NCI-H2081 treated with DMSO at 0.1 percent for 48 hours (cell line): ENCODE results near the gene PRKAG2.
A peak's percentile ranks its signal among the peaks of the same experiment; 100 is the strongest.
"Not testable (repeated sequence)": the region's sequence is repeated elsewhere in the genome, so short reads cannot be mapped to it uniquely, and the experiment has no call there.

ENCODE experiments used
- DNase-seq: peaks from one replicate; lab custom pipeline; 2025; lab: John Stamatoyannopoulos, UW

Gene PRKAG2

DNA sequence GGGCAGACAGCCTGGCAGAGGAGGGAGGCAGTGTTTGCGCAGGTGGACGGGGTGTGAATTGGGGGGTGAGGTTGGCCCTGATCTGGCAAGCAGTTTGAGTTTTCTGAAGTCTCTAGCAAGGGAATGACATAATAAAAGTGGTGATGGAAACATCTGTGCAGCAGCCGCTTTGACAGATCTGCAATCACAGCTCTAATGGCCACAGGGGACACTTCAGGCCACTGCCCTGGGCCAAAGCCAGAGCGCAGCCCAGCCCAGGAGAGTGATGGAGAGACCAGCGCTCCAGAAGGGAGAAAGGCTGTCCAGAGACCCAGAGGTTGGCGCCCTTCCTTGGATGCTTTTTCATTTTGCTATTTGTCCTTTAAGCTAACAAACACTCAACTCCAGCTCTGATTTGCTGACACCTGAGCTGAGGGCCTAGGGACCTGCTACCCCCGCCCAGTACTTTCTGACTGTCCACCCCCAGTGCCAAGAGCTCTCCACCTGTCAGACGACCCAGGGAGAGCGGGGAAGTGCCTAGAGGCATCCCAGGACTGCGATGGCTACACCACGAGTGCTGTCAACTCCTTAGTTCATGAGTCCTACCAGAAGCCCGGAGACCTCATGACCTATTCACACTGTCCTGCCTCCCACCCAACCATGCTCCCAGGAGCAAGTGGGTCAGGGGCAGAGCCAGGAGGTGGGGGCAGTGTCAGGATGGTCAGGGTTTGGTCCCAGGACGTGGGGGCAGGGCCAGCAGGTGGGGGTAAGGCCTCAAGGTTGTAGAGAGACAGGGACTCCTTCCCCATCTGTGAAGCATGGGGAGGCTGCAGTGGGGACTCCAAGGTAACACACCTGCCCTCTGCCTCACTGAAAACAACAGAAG lies 112.6 kb downstream of the PRKAG2 start:
- no peak for DNase-seq

DNA sequence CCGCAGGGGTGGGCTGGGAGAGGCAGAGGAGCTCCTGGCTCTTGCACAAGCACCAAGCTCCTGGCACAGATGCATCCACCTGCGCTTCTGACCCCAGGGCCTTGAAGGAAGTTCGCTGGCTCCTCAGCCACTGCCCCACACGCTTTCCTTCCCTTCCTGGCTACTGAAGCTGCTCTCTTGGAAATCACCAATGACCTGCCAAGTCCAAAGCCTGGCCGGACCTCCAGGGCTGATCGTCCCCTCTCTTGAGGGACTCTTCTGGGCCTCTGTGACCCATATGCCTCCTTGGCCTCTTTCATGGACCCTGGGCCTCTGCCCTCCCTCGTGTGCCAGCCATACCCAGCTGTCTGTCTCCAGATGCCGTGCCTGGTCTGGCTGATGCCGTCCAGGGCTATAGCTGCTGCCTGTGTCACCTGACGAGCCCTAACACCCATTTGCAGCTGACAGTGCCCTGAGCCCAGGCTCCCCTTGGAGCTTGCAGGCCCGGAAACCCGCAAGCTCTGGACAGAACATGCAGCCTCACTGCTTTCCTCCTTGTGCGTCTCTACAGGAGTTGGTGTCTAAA lies 113.4 kb downstream of the PRKAG2 start:
- no peak for DNase-seq

DNA sequence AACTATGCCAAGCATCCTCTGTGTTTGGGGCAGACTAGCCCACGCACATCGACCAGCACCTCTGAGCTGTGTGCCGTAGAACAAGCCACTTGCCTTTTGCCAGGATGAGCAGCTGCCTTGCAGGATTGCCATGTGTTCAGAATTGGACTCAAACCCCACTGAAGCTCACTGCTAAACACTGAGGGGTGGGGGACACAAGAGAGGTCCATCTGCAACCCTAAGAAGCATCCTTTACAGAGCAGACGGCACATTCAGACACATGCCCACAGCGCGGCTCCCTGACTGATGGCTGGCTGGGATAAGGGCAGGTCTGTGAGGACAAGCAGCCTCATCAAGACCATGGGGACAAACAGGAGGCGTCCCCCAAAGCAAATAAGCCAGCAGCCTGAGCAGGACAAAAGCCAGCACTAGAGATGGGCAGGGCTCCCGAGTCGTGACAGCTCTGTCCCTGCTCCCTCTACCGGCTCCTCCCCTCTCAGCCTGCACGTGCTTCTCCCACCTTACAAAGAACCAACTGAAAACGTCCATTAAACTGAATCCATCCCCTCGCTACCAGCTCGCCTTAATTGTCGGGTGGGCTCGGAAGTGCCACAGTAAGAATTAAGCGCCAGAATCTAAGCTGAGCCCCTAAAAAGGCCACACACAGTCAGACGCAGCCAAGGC lies 114.2 kb downstream of the PRKAG2 start:
- no peak for DNase-seq

DNA sequence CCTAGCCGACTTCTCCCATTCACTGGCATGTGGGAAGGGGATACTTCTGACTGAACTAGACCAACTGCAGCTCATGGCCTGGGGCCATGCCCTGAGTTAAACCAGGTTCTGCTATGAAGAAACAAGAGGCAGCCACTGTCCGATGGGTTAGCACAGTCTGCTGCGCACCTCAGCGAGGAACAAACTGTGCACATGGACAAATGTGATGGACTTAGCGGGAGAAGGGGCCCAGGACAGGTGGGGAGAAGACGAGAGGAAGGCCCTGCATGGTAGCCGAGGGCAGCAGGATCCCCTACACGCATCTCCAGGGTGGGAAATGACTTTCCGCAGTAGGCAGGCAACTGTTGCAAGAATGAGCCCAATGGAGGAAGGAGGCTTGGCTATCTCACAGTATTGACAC lies 115.0 kb downstream of the PRKAG2 start:
- no peak for DNase-seq

DNA sequence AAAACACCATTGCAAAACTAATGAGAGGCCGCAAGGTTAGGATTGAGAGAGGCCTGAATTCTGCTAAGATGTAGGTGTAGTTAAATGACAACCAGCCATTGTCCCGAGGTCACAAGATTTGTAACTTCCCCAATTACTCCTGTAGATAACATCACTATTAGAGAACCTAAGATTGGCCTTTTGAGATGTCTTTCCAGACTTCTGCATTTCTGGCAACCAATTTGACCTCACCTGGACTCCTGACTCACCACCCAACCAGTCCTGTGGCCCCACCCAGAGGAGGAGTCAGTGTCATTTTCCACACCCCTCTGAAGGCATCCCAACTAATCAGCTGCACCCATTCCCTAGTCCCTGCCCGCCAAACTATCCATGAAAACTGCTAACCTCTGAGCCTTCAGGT lies 115.7 kb downstream of the PRKAG2 start:
- no peak for DNase-seq

DNA sequence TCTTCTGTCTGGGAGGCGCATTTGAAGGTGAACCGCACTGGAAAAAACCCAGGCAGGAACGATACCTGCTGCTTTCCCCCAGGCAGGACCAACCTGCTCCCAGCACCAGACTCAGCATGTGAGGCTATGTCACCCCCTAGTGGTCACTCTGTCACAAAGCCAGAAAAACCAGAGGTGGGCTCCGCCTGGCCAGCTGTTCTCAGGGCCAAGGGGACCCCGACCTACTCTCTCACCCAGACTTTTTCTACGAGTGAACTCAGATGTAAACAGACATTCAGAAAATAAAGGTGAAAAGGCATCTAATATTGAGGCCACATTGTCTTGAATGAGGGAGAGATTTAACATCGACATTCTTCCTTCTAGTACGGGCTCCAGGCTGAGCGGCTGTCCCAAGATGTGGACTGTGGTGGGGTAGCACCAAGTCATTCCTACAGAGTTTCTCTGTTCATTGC lies 117.3 kb downstream of the PRKAG2 start:
- peak; percentile 47 for DNase-seq

DNA sequence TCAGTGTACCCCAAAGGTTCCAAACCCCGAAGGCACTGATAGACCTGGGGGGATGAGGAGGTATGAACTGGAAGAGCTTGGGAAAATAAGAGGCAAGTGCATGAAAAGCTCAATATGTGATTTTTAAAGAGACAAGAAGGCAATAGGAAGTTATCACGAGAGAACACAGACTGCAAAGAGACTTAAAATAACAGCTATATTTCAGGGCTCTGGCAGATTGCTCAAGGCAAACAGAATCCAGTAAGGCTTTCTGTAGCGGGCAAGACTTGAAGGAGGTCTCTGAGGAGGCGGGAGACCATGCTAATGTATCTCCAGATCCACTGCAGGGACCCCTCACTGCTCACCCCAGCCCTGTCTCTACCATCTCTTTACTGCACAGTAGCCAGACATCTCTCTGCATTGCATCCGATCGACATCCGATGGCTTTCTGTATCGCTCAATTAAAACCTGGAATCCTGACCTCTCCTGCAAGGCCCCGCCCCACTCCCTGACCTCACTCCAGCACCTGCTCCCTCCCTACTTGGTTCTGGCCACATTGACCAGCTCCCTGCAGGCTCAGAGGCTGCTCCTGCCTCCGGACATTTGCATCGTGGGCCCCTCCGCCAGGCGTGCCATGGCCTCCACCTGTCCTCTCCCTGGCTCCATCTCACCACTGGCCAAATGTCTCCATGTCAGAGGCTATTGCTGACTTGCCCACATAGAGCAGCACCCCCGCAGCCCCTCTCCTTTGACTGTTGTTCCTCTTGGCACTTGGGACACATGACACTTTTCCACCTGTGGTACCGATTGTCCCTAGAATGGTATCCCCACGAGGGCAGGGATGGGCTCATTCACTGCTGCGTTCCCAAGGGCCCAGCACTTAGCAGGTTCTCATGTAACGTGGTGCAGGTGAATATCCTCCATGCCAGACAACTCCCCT lies 118.0 kb downstream of the PRKAG2 start:
- no peak for DNase-seq

DNA sequence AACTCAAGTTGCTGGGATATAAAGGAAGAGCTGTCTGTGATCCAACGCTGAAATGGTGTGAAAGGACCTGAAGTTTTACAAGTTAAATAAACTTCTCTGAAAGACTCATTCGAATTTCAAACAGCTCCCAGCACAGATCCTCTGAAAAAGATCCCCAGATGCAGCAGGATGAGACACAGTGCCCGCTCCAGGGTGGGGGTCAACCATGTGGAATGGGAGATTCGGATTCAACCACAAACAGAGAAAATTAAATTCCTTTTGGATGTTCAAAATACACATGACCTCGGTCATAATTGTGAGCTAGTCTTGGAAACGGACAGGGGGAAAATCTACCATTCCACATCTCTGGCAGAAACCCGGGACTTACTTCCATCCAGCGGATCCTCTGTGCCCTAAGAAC lies 119.6 kb downstream of the PRKAG2 start:
- DNase-seq, result no peak

DNA sequence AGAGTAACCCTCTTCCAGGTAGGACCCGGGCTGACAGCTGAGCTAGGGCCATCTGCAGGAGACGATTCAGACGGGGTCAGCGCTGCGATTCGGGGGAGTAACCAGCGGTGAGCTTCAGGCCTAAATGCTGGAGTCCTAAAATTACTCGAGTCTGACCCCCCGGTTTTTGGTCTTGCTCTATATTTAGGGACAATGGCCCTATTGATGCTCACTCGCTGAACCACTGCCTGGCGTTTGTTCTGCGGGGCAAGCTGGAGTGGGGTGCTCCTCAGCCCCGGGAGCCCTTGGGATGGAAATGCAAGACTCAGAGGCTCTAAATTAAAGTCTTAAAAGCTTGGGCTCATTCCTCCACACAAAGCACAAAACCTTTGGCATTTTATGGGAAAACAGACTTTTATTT lies 120.0 kb downstream of the PRKAG2 start:
- no peak for DNase-seq

DNA sequence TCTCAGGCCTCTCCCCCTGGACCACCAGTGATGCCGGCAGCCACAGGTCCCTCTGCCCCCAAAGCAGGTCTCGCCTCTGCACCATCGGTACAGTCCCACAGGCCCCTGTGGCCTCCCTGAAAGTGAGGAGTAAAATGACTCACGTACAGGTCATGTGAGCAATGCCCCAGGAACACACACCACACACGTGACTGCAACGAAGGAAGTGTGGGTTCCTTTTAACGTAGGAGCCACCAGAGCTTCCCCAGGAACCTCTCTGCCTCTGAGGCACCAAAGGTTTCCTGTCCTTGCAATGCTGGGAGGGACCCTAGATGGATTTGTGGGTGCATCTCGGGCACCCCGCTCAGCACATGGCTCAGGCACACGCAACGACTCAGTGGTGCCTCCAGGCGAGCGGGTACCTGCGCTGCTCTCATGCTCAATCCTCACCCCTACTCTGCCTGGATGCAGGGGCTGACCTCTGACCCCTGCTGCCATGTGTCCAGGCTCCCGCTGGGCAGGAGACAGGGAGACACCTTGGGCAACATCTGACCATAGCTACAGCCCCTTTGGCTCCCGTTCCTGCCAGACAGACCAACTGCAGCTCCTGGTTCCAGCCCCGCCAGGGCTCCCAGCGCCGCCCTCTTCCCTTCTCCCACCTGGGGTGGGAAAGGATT lies 120.7 kb downstream of the PRKAG2 start:
- no peak for DNase-seq

DNA sequence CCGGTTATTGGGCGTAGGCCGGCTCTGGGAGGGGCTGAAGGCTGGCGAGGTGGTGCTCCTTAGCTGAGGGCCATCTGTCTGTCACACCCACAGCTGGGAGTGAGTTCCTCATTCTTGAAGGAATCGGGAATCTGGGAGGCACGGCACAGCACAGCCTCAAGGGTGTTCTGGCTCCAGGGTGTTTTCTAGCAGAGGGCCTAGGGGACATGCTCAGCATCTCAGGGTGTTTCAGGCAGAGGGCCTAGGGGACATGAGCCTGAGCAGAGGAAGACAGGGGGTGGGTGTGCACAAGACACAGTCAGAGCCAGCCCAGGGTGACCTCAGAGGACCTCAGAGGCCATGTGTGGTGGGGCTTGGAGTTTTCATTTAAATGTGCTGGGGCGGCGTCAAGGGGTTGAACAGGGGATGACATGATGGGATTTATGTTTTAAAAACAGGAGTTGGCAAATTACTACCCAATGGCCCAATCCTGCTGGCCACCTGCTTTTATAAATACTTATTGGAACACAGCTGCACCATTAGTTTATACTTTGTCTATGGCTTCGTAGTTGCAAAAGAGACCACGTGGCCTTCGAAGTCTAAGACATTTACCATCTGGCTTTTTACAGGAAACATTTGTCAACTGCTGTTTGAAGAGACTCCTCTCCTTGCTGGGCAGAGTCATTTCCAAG lies 121.6 kb downstream of the PRKAG2 start:
- DNase-seq, result no peak

DNA sequence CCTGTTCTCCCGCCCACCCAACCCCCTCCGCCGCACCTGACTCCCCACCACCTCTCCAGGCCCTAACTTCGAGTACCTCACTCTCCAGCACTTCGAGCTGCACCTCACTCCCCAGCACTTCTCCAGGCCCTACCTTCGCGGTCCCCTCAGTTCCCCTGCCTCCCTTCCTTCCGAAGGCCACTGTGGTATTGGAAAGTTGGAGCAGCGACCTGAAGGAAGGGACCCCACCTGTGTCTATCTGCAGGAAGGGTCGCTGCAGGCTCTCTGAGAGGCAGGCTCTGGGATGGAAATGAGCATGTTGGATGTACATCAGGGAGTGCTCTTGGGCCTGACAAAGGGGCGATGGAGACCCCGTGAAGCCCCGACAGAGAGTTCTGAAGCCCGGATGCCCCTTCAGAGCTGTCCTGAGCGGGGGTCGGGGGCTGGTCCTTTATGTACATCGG lies 122.2 kb downstream of the PRKAG2 start:
- DNase-seq, result no peak

DNA sequence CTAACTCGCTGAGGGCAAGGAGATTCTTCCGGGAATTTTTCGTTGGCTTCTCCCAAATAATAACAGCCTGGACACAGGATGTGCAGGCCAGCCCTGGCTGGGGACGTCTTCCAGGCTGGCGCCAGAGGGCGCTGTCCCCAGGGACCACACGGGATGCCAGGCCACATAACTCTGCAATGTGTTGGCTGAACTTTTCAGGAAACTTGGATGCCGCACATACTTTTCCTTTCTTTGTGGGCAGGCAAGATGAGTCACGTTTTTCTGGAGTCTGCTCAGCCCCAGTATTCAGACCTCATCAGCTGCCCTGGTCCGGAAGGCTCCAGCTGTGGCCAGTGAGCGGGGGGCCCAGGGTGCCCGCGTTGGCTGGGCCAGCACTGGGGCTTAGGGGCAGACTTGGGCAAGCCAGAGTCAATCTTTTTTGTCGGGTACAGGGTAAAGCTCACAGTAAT lies 122.7 kb downstream of the PRKAG2 start:
- no peak for DNase-seq

DNA sequence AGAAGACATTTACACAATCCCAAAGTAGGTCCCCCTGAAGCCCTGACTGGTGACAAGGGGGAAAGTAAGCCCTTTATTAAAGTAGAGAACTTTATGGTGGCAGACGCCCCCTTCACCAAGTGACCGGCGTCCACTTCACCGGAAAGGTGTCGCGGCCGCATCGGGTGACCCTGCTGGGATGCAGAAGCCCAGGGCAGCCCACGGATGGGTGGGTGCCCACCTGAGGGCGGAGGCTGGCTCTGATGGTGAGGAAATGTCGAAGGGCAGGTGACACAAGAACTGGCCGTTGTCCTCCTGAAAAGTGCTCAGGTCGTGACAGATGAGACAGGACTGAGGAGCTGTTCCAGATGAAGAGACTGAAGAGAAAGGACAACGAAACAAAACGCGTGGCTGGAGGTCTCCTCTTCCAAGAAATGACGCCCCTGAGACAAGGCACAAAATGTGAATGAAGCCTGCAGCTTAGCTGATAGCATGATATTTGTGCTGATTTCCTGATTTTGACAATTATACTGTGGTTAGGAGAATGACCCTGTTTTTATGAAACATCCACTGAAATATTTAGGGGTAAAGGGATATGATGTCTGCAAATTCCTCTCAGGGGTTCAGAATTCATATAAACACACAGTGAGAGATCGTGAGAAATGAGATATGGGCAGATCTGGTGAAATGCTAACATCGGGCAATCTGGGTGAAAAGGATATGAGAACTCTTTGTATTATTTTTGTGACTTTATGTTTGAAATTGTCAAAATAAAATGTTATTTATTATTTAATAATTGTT lies 123.9 kb downstream of the PRKAG2 start:
- DNase-seq, result no peak

DNA sequence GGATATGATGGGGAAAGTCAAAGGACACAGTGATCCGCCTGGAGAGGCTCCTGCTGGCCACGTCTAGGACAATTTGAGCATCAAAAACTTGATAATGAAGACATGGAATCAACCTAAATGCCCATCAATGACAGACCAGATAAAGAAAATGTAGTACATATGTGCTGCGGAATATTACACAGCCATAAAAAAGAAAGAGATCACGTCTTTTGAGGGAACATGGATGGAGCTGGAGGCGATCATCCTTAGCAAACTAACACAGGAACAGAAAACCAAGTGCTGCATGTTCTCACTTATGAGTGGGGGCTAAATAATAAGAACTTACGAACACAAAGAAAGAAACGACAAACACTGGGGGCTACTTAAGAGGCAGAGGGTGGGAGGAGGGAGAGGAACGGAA lies 124.9 kb downstream of the PRKAG2 start:
- no peak for DNase-seq

DNA sequence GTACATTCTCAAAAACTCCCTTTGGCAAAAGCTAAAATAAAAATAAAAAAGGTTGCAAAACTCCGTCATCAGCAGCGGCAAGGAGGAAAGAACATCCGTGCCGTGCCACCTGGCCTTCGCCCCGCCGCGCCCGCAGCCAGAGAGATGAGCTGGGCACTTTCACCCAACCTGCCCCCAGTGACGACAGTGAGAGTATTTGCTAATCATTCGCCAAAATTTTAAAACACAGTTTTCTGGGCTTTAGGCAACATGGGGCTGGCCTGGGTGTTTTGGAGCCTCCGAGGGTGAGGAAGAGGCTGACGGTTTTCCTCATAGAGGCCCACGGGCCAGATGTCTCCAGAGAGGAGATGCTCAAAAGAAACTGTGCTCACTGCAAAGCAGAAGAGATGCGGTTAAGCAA lies 128.2 kb downstream of the PRKAG2 start:
- no peak for DNase-seq

DNA sequence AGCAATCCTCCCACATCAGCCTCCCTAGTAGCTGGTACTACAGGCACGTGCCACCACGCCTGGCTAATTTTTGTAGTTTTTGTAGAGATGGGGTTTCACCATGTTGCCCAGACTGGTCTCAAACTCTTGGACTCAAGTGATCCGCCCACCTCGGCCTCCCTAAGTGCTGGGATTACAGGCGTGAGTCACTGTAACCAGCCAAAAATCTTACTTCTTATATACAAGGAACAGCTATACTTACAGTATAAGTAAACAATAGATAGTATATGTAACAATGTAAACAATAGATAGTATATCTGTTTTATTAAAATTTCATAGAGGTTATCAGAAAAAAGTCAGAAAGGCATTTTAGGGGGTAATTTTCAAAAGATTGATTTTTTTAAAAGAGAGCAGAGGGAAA lies 128.9 kb downstream of the PRKAG2 start:
- DNase-seq, result not testable (repeated sequence)

DNA sequence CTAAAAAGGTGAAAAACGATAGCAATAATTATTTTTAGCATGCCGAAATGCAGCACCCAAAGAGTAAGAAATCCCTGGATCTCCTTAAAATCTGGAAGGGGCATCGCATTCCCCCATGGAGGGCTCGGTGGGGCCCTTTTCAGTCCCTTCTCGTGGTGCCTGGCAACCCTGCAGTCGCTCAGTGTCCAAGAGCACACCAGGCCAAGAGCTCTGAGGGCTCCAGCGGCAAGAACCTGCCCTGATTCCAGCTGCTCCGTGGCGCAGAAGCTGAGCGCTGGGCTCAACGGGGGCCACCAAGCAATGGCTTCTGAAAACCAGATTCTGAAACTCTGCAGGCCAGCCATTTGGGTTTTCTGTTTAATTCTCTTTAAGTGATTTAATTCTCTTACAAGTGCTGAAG lies 131.2 kb downstream of the PRKAG2 start:
- no peak for DNase-seq

DNA sequence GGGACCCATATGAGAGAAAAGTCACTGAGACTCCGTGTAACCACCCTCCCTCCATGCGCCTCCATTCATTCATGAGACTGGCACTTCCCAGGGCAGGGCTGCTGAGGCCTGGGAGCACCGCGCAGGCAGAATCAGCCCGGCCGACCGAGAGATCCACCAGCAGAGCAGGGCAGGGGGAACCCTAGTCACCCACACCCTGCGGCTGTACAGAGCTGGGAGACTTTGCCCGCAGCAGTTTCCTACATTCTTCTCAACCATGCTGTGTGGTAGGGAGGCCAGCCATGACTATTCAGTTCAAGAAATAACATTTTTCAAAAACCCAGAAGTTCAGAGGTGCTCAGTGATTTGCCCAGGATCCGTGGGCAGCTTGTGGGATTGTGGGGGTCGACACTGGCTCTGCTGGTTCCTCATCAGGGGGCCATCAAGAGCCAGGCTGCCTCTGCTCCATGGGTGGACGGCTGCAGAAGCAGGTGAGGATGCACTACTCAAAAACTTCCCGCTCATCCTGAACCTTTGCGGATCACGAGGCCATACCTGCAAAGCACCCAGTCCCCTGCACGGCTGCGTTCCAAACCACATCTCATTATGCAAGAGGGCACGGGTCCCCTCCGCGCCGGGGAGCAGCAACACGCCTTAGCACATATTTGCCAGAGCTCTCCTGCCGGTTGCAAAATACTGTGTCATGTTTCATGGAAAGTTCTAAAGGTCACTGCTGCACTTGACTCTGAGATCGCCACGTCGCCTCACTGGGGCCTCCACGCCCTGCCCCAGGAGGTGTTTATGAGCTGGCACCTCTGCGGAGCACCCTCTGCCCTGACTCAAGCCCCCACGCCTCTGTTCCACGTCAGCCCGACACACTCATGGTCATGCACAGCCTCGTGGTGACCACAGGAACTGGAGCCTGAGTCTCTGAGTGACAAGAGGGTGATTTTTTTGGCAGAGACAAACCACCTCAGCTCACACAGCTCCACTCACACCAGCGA lies 132.0 kb downstream of the PRKAG2 start:
- DNase-seq, result no peak
